Measurements from ENCODE around the gene C1orf50. TPM values are rescaled to one million over a fixed set of nuclear protein-coding genes. Genes with fewer than 3 reads are reported as not detected.

The C1orf50 gene
- total and polyA plus RNA-seq, 2 donors (not counting 1 experiment from before 2014, with no cell fraction given), result 2.7 to 17.1 TPM

DNA sequence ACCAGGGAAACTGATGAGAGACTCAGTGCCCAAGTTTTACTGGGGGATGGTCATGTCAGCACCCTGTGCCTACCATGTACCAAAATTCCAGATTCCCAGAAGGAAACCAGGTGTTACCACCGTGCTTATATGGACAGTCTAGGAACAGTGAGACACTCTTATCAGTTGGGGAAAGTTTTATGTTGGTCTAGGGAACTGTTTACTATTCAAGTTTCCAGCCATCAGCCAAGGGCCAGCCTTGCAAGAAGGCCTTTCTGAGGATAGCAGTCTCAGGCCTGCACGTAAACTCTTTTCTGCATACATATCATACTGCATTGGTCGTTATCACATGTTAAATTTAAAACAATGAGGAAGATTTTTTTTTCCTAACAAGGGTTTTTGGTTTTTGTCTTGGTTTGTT, 30.4 kb downstream of the C1orf50 start:
- Histone ChIP-seq H3K4me2 (replicated peaks; ENCODE audit: low read depth, low read length, poor library complexity, severe bottlenecking) (no peak overlapping the region), H2AFZ (ENCODE audit: insufficient read depth, low read depth, low read length, poor library complexity, severe bottlenecking) (no peak overlapping the region), H3K27ac (ENCODE audit: low read length in 2 of 2) (no peak overlapping the region), H3K4me1 (ENCODE audit: control insufficient read depth in 2 of 2, insufficient read depth in 2 of 2, low read length in 2 of 2) (no peaks in the 10 kb centered on the region), H3K27me3 (replicated peaks in 1 of 4; ENCODE audit: control extremely low read depth in 1 of 4, control insufficient read depth in 3 of 4, insufficient read depth in 4 of 4, low read length in 3 of 4) (no peaks in the 10 kb centered on the region), H4K20me1 (ENCODE audit: control insufficient read depth, insufficient read depth, low read length, poor library complexity, severe bottlenecking) (no peaks in the 10 kb centered on the region), H3K79me2 (ENCODE audit: control insufficient read depth, insufficient read depth, low read length) (no peaks in the 10 kb centered on the region), H3K4me3 (ENCODE audit: control extremely low read depth in 1 of 5, extremely low read depth in 1 of 5, insufficient read depth in 1 of 5, low read depth in 2 of 5, low read length in 4 of 5) (no peak overlapping the region), H3K9me3 (ENCODE audit: control extremely low read depth in 1 of 3, control insufficient read depth in 2 of 3, insufficient read depth in 1 of 3, low read length in 2 of 3) (no peaks in the 10 kb centered on the region), H3K36me3 (replicated peaks in 1 of 2; ENCODE audit: control extremely low read depth in 1 of 2, control insufficient read depth in 1 of 2, extremely low read depth in 1 of 2, insufficient read depth in 2 of 2, low read length in 1 of 2) (no peaks in the 10 kb centered on the region), H3K9ac (ENCODE audit: low read length) (no peak overlapping the region)
- POLR2A ChIA-PET, result no interaction called here
- H3K27ac Mint-ChIP-seq, result no peak overlapping the region
- no peaks in the 10 kb centered on the region for H3K4me1 Mint-ChIP-seq
- no peak overlapping the region for H3K4me3 Mint-ChIP-seq
- CTCF ChIA-PET, result interaction anchor here (1.5 kb wide), 1 partner anchor 276 kb away, joined by 6 read pairs; no protein-coding TSS in a partner anchor
- no peak for TF ChIP-seq EZH2 (IDR thresholded peaks at IDR 0.05; ENCODE audit: borderline replicate concordance, insufficient read depth, low read depth, low read length, poor library complexity, severe bottlenecking)
- TF ChIP-seq, protein P1, sequence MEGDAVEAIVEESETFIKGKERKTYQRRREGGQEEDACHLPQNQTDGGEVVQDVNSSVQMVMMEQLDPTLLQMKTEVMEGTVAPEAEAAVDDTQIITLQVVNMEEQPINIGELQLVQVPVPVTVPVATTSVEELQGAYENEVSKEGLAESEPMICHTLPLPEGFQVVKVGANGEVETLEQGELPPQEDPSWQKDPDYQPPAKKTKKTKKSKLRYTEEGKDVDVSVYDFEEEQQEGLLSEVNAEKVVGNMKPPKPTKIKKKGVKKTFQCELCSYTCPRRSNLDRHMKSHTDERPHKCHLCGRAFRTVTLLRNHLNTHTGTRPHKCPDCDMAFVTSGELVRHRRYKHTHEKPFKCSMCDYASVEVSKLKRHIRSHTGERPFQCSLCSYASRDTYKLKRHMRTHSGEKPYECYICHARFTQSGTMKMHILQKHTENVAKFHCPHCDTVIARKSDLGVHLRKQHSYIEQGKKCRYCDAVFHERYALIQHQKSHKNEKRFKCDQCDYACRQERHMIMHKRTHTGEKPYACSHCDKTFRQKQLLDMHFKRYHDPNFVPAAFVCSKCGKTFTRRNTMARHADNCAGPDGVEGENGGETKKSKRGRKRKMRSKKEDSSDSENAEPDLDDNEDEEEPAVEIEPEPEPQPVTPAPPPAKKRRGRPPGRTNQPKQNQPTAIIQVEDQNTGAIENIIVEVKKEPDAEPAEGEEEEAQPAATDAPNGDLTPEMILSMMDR (IDR thresholded peaks at IDR 0.05), result no peak
- no peaks in the 10 kb centered on the region for H3K9me3 Mint-ChIP-seq (ENCODE audit: insufficient read depth)
- no peak for ATAC-seq (ENCODE audit: low read depth)
- 100% methylated on average over 1 of the region's 3 CpGs for WGBS (ENCODE audit: insufficient coverage)
- DNase-seq, result no peak
- intact Hi-C loops (cut with micrococcal nuclease), result no loop called here
- no peaks in the 10 kb centered on the region for H3K27me3 Mint-ChIP-seq

DNA sequence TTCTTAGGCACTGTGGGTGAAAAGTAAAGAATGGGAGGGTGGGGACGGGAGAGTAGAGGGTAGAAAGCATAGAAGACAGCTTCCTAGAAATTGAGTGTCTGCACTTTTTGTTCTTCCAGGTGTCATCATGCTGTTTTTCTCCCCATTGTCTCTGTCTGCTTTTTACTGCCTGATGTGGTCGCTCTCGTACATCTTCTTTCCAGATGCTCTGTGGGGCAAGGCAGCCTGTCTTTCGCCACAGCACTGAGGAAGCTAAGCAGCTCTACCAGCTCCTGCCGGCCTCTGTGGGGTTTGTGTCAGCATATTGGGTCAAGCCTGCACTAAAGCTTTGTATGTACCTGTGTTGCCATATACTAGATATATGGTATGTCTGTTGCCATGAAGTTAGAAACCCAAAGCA, 30.9 kb downstream of the C1orf50 start:
- intact Hi-C loops (cut with micrococcal nuclease), result no loop called here
- H3K9ac ChIP-seq (ENCODE audit: low read length), result no peak overlapping the region
- POLR2A ChIA-PET, result no interaction called here
- no peaks in the 10 kb centered on the region for H3K4me1 ChIP-seq (ENCODE audit: control insufficient read depth in 2 of 2, insufficient read depth in 2 of 2, low read length in 2 of 2)
- no peak overlapping the region for H3K27ac ChIP-seq (ENCODE audit: low read length in 2 of 2)
- Mint-ChIP-seq H3K9me3 (ENCODE audit: insufficient read depth) (no peaks in the 10 kb centered on the region), H3K4me1 (no peaks in the 10 kb centered on the region), H3K27ac (no peak overlapping the region), H3K4me3 (no peak overlapping the region), H3K27me3 (no peaks in the 10 kb centered on the region)
- no peaks in the 10 kb centered on the region for H3K27me3 ChIP-seq (replicated peaks in 1 of 4; ENCODE audit: control extremely low read depth in 1 of 4, control insufficient read depth in 3 of 4, insufficient read depth in 4 of 4, low read length in 3 of 4)
- ATAC-seq (ENCODE audit: low read depth) (no peak), DNase-seq (no peak)
- H3K4me2 ChIP-seq (replicated peaks; ENCODE audit: low read depth, low read length, poor library complexity, severe bottlenecking), result no peak overlapping the region
- H3K9me3 ChIP-seq (ENCODE audit: control extremely low read depth in 1 of 3, control insufficient read depth in 2 of 3, insufficient read depth in 1 of 3, low read length in 2 of 3), result no peaks in the 10 kb centered on the region
- H3K36me3 ChIP-seq (replicated peaks in 1 of 2; ENCODE audit: control extremely low read depth in 1 of 2, control insufficient read depth in 1 of 2, extremely low read depth in 1 of 2, insufficient read depth in 2 of 2, low read length in 1 of 2), result no peaks in the 10 kb centered on the region
- H3K79me2 ChIP-seq (ENCODE audit: control insufficient read depth, insufficient read depth, low read length), result no peaks in the 10 kb centered on the region
- no peak overlapping the region for H2AFZ ChIP-seq (ENCODE audit: insufficient read depth, low read depth, low read length, poor library complexity, severe bottlenecking)
- CTCF ChIA-PET, result no interaction called here
- TF ChIP-seq, protein P1 (IDR thresholded peaks at IDR 0.05), result no peak
- no peak overlapping the region for H3K4me3 ChIP-seq (ENCODE audit: control extremely low read depth in 1 of 5, extremely low read depth in 1 of 5, insufficient read depth in 1 of 5, low read depth in 2 of 5, low read length in 4 of 5)
- no peaks in the 10 kb centered on the region for H4K20me1 ChIP-seq (ENCODE audit: control insufficient read depth, insufficient read depth, low read length, poor library complexity, severe bottlenecking)
- WGBS (ENCODE audit: insufficient coverage), result 94% methylated on average over 5 of the region's 5 CpGs

Data from B cell (primary cell).